NCI-H1105 treated with DMSO at 0.1 percent for 48 hours (cell line): ENCODE data around the gene SFXN2.
"Not testable (repeated sequence)": the region's sequence is repeated elsewhere in the genome, so short reads cannot be mapped to it uniquely, and the experiment has no call there.

Experiments used
- DNase-seq: peaks from one replicate; lab custom pipeline; 2025; lab: John Stamatoyannopoulos, UW

Gene SFXN2, protein sequence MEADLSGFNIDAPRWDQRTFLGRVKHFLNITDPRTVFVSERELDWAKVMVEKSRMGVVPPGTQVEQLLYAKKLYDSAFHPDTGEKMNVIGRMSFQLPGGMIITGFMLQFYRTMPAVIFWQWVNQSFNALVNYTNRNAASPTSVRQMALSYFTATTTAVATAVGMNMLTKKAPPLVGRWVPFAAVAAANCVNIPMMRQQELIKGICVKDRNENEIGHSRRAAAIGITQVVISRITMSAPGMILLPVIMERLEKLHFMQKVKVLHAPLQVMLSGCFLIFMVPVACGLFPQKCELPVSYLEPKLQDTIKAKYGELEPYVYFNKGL

DNA sequence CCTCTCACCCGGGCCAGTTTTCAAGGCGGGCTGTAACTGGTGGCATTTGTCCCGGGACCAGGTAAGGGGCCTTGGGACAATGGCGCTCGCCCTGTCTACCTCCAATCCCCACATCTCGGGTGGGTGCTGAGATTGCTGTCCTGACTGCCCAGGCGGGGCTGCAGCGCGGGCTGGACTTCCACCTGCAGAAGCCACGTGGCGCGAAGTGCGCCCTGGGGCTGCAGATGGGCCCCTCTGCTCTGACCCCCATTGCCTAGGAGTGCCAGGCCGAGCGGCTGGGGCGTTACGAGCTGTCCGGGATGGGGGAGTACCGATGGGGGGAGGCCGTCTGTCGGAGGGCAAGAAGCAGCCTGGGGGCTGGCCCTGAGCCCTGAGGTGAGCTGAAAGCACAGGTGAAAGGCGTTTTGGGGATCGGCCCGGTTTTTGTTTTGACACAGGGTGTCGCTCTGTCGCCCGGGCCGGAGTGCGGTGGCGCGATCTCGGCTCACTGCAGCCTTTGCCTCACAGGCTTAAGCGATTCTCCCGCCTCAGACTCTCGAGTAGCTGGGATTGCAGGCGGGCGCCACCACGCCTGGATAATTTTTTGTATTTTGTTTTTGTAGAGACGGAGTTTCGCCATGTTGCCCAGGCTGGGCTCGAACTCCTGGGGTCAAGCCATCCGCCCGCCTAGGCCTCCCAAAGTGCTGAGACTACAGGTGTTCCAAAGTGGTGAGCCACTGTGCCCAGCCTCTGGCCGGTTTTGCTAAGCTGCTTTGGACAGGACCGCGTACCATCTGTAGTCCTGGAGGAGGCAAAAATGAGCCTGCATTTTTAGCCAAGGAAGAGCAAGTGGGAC lies at the start of gene SFXN2:
TSS of gene SFXN2 (plus strand) at position 16 of the 835 bp plus-strand sequence. CDS start 12,001 bp downstream, outside the sequence.
- no peak for DNase-seq

DNA sequence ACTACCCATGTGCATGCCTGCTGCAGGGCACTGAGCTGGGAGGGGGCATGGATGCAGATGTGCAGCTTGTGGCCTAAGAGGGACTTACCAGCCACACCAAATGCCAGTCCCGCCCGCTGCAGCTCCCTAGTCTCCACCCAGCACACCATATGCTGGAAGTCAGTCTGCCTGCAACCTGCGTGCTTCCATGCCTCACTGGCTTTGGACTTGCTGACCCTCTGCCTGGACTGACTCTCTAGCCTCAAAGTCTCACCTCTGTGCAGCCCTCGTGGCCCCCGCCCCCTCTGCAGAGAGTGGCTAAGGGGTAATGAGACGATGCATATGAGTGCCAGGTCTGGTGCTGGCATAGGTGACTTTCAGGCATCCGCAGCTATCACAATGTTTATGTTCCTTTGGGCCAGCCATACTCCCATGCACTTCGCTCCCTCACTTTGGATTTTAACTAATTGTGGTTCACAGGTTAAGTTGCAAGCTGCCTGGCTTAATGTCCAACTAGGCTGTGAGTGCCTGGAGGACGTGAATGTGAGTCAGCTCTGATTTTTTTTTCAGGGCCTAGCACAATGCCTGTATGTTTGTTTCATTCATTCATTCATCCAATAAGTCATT lies 48.4 kb upstream of the SFXN2 start:
- no peak for DNase-seq

DNA sequence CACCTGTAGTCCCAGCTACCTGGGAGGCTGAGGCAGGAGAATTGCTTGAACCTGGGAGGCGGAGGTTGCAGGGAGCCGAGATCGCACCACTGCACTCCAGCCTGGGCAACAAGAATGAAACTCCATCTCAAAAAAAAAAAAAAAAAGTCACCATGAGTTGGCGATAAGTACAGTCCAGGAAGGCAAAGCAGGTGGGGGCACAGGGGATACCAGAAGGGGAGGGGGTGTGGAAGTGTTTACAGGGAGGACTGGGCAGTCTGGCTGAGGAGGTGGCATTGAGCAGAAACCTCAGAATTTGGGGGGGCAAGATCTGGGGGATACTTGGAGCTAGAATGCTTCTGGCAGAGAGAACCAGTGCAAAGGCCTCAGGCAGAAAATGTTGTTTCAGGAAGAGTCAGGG lies 47.0 kb upstream of the SFXN2 start:
- not testable (repeated sequence) for DNase-seq

DNA sequence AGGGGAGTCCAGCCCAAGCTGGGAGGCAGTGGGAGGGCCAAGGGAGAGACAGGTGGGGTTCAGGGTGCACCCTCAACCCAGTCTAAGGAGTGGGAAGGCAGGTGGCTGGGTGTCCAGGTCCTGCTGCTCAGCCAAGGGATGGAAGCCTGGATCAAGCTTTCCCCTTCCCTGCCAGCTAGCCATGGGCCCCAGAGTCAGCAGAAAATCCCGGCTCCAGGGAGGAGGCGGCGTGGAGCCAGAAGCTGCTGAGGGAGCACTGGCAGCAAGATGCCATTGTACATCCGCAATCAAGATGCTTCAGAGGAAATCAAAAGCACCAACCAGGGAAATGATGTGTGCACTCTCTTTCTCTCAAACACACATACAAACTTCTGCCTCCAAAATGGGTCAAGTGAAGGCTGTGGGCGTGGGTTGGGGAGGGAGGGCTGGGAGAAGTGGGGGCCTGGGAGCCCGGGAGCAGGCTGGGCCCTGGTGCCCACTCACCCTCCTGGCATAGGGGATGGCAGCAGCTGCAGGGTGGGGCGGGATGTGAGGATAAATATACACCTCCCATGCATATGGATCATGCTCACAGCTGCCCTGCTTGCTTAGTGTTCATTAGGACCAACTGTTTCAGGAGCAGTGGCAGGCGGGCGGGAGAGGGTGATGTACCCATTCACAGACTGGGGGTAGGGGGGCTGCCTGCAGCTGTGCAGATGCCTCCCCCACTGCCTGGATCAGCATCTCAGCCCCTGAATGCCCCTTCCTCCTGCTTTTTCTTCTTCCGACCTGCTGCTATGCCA lies 45.9 kb upstream of the SFXN2 start:
- no peak for DNase-seq

DNA sequence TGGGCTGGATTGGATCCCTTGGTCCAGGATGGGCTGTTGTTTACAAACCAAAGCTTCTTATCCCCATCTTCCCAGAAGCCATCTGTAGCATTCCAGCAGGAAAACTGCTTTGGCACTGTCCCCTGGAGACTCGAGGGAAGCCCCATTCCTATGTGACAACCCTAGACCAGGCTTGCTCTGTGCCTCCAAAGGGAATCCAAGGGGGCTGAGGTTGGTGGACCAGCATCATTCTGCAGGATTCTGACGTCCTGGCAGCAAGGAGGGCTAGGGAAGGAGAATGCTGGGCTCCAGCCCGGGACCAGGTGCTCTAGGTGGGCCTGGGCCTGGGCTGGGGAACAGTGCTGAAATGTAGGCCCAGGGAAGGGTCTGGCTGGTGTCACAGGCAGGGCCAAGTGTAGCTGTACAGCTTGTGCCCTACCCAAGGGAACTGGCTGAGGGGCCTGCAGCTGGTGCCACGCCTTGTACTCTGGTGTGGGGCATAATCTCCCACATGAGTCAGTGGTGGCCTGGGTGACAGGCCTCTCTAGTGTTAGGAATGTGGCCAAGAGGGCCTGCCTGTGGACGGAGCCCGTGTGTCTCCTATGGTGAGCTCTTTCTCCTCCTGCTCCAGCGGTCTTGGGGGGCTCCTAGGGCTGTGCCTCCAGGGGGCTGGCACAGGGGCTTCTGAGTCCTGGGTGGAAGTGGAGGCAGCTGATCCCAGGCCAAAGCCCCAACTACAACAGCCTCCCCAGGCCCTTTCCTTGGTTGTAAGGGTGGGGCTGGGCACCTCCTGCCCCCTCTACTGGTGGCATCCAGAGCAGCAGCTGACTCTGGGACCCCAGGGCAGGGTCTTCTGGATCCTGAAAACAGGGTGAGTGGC lies 45.0 kb upstream of the SFXN2 start:
- no peak for DNase-seq

DNA sequence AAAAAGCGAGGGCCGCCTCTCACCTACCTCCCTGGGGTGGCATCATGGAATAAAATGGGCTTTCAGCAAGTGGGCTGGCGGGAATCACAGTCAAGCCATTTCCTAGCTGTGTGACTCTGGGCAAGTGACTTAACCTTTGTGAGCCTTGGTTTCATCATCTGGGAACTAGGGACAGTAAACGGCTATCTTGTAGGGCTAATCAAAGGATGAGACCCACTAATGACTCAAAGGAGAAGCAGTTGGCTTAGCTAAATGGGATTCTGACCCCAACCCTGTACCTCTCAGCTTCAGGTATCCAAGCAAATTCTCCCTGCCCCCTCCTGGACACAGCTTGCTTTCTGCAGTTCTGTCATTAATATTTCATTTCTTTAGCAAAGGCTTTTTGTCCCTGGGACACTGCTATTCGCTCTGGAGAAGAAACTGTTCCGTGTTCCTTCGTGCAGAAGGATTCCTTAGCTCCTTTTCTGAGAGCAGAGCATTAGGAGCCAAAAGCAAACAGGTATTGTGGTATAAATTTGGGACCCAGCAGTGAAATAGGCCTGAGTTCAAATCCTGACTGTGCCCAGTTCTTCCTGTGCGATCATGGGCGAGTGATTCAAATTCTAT lies 44.3 kb upstream of the SFXN2 start:
- DNase-seq: no peak

DNA sequence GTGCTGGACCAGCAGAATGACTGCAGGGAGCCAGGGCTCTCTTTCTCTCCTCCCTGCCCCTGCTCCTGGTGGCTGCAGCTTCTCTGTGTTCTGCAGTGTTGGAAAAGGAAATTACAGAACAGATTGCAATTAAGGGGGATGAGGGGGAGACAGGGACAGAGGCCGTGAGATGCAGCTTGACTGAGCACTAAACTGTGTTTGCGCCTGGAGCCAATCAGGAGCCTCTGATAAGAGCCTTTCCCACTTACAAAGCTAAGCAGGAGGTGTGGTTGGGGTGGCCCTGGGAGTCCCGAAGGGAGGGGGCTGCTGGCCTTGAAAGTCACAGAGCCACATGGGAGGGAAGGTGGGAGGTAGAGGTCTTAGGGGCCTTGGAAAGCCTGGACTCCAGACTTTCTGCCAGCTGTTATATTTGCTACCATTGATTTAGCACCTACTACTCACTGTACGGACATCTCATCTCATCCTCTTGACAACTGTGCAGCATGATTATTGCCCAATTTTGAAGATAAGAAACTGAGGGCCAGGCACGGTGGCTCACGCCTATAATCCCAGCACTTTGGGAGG lies 43.5 kb upstream of the SFXN2 start:
- no peak for DNase-seq

DNA sequence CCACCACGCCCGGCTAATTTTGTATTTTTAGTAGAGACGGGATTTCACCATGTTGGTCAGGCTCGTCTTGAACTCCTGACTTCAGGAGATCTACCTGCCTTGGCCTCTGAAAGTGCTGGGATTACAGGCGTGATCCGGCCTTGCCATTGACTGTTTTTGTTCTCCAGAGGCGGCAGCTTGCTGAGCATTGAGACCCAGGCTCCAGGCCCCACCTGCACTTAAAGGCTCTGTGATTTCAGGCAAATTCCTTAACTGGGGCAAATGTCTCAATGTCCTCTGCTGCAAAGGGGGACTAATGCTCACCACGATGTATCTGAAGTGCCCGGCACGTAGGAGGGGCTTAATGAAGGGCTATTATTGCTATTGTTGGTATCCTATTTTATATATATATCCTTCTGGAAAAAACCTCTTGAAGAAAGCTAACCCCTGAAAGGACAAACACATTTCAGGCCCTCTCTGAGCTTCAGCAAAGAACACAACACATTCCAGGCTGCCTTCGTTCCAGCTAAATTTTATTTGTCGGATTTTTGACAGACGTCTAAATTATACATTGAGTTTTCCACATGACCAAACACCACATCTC lies 41.1 kb upstream of the SFXN2 start:
- no peak for DNase-seq

DNA sequence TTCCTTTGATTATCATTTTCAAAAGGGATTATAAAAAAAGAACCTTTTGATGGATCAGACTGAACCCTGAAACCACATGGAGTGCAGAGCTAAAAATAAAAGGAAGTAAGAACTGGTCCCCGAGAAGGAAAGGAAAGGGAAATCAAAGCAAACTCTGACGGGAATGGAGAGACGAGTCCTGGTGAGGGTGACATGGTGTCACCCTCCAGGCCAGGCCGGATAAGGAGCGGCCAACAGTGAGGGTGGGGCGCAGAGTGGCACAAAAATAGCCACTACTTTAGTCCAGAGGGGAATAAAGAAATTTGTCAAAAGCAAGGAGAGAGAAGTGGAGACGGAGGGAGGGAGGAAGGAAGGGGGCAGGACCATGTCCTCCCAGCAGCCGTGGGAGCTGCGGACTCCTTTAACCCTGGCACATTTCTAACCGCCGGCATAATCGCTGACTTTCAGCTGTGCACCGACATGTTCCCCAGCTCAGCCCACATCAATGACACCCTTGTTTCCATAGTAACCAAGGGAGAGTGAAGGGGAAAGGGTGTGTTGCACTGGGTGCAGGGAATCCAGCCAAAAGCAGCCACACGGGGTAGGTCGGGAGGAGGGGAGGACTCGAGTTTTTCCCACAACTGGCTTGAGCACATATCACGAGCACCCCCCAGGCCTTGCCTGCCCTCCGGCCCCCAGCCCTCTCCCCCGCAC lies 40.5 kb upstream of the SFXN2 start:
- peak; percentile 77 for DNase-seq

DNA sequence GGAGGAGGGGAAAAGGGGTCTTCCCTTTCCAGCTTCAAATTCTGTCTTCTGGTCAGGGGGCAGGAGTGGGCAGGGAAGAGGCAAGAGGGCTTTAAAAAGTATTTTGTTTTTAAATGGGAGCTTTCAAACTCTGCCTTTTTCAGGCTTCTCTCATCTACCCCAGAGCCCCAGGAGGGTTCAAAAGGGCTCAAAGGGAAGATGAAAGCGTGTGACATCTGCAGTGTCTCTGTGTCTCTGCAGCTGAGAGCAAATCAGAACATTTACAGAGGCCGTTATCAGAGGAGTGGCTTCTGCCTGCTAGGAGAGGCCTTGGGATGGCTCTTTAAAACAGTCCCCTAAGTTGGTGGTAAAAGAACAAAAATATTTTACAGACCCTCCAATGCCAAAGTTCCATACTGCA lies 39.9 kb upstream of the SFXN2 start:
- peak; percentile 6 for DNase-seq

DNA sequence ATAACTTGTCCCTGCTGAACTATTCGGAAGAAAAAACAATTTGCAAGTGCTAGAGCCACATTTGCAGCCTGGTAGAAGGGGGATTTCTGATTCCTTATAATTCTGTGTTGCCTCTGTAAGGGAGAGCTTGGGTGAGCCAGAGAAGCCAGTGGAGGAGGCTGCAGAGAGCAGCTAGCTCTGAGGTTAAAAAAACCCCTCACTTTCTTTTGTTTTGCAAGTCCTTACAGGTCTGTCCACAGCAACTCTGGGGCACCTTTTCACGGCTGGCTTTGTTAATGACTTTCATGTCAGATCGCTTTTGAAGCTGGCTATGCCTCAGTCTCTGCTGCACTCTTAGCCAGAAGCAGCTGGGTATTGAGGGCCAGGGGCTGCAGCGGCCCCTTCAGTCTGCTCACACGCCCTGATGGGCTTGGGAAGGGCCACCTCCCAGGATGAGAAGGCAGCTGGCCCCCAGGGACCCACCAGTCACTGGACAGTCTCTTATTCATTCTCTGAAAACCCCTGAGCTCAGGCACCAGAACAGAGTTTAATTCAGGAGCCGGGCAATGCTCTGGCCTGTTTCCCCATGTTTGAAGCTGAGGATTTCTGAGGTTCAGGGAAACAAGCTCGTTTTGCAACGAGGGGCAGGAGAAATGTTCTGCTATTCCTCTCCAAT lies 39.3 kb upstream of the SFXN2 start:
- peak; percentile 30 for DNase-seq

DNA sequence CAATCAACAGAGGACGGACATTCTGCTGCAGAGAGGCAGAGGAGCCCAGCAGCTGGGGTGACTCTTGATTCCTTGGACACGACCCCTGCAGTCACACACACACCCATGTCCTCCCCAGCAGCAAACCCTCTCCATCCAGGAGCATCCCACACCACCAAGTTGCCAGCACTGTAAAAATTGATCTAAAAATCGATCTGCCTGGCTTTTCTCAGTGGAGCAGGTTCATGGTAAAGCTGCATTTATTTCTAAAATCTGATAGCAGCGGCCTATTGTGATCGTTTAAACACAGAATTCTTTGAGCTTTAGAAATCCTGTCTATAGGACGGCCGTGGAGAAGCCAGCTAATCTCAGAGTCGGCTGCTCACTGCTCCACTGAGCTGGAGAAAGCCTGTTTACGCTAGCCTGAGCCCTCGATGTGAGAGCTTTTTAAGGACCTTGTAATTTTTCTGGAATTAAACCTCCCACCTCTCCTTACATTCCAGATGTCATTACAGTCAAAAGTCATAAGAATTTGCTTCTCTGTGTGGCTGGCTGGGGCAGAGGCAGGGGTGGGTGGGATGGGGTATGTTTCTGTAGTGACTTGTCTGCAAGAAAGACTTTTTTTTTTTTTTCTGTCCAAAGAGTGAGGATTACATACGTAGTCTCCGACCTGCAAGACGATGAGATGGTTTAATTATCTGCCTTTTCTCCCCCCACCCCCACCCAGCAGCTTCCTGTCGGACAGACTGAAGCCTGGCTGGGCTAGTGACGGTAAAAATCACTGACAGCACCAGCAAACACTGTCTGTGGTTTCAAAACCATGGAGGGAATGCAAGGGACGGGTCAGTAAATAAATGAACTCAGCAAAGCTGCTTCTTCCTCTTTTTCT lies 38.5 kb upstream of the SFXN2 start:
- DNase-seq: no peak

DNA sequence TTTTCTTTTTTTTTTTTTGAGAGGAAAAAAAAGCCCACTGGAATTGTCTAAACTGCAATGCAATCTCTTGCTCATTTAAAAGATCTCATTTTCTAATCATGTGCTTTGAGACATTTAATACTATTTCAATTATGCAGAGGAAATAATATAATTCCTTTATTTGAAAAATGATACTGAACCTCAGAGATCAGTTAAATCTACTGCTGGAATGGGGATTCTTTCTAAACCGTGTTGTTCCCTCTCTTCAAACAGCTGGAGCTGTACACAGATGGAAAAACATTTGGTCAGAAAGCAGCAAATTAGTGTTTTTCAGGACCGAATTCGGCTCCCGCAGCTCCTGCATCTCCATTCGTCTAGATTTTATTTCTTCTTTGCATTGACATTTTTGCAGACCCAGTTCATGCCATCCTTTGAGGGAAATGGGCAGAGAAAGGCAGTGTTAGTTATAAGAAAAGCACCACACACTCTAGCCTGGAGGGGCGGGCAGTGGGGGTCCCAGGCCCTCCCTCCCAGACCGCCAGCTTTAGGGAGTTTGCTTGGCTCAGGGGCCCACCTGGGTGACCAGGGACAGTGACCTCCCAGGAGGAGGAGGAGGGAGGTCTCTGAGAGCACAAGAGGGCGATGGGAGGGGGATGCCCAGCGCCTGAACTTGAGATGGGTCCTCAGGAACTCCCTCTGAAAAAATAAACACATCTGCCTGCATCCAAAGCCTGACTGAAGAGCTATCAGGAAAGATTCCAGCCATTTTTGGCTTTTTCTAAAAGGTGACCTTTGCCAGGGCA lies 37.7 kb upstream of the SFXN2 start:
- no peak for DNase-seq

DNA sequence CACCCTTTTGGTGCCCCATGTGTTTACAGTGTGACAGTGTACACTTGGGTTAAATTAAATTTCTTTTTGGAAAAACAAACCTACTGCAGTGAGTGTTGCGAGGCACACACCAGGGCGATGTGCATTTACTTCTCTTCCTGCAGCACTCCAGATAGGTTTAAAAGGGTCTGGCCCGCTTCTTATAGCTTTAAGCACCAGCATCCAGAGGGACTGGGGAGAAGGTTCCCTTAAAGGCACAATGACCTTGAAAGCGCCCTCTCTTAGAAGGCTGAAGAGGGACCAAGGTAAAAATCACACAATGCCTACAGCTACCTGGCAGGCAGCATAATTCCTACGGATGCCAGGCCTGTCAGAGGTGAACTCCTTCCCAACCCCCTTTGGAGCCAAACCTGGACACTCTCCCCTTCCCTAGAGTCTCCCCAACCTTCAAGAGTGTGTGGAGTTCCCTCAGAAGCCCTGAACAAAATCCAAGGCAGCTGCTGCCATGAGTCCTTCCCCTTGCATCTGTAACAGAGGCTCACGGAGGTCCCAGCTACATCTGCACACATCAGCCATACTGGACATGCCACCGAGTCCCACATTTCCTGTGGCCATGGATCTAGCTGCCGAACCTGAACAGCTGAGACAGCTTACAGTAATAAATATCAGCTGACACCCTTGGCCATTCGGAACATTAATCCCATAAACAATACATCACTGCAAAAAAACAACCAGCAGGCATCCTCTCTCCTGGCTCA lies 36.9 kb upstream of the SFXN2 start:
- DNase-seq: no peak

DNA sequence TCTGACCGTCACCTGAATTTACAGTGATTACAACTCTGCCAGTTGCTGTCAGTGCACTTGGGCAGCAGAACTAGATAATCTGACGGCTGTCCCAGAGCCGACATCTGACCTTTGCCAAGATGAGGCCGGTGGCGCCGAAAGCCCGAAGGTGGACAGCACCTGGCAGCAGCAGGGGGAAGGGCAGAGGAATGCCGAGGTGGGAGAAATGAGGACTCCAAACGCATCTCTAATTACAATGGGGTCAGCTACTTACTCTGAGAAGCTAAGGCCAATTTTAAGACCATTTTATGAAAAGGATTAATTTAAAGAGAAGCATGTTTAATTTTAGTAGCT lies 36.4 kb upstream of the SFXN2 start:
- DNase-seq: no peak

DNA sequence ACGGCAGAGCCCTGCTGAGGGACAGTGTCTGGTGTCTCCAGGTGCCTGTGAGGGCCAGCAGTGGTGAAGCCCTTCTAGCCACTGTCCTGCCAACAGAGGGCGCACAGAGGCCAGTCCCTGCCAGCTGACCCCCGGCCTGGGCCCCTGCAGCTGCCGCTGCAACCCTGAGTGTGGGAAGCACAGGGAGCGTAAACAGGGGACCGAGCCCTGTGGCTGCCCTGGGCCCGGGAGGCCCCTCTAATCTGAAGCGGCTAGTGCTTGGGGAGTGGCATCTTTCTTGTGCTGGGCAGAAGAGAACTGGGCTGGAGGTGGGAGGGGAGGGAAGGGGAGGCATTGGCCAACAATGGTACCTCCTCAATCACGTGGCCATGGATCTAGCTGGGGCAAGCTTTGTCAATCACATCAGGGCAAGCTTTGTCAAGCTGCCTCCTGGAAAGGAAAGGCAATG lies 35.6 kb upstream of the SFXN2 start:
- peak; percentile 32 for DNase-seq
